ENCODE measurements around the gene LCA5L. TPM values are rescaled to one million over a fixed set of nuclear protein-coding genes. Genes with fewer than 3 reads are reported as not detected.

Gene LCA5L
- total and polyA plus RNA-seq, 2 experiments from 2014 or later = 0.37 to 1.8 TPM

GRCh38 chr21:39479164-39479813 lies 33.7 kb upstream of the LCA5L start:
- H3K4me3 ChIP-seq = no peak overlapping the region
- H3K9me3 ChIP-seq (ENCODE audit: low read depth) = no peaks in the 10 kb centered on the region
- no peak overlapping the region for H3K4me2 ChIP-seq
- TF ChIP-seq CTCF (IDR thresholded peaks at IDR 0.05; ENCODE audit: poor library complexity) (no peak), EZH2 (IDR thresholded peaks at IDR 0.05; ENCODE audit: borderline replicate concordance) (no peak), EZH2phosphoT487 (IDR thresholded peaks at IDR 0.05; ENCODE audit: low read depth, severe bottlenecking, unreplicated experiment) (no peak)
- DNase-seq (ENCODE audit: low spot score) = no peak
- H3K79me2 ChIP-seq = no peaks in the 10 kb centered on the region
- WGBS (ENCODE audit: low lambda C conversion rate, missing lambda C conversion rate) = 94% methylated on average over 4 of the region's 4 CpGs
- no peak overlapping the region for H3K27ac ChIP-seq
- H3K36me3 ChIP-seq (replicated peaks; ENCODE audit: insufficient read depth, low read depth) = no peaks in the 10 kb centered on the region
- no peaks in the 10 kb centered on the region for H4K20me1 ChIP-seq (ENCODE audit: insufficient read depth, poor library complexity, severe bottlenecking)
- no peak overlapping the region for H2AFZ ChIP-seq
- no peaks in the 10 kb centered on the region for H3K4me1 ChIP-seq (ENCODE audit: insufficient read depth)
- H3K9me2 ChIP-seq (replicated peaks; ENCODE audit: insufficient read depth) = no peaks in the 10 kb centered on the region
- no peaks in the 10 kb centered on the region for H3K27me3 ChIP-seq

- Histone ChIP-seq H3K36me3 (replicated peaks; ENCODE audit: insufficient read depth, low read depth) (no peaks in the 10 kb centered on the region), H3K9me3 (ENCODE audit: low read depth) (no peaks in the 10 kb centered on the region), H4K20me1 (ENCODE audit: insufficient read depth, poor library complexity, severe bottlenecking) (no peaks in the 10 kb centered on the region), H3K79me2 (no peaks in the 10 kb centered on the region), H3K27ac (no peak overlapping the region), H3K27me3 (no peaks in the 10 kb centered on the region), H3K4me1 (ENCODE audit: insufficient read depth) (no peaks in the 10 kb centered on the region), H2AFZ (no peak overlapping the region), H3K9me2 (replicated peaks; ENCODE audit: insufficient read depth) (no peaks in the 10 kb centered on the region), H3K4me3 (no peak overlapping the region), H3K4me2 (no peak overlapping the region)
- DNase-seq (ENCODE audit: low spot score) = no peak
- WGBS (ENCODE audit: low lambda C conversion rate, missing lambda C conversion rate) = 88% methylated on average over 2 of the region's 2 CpGs
- TF ChIP-seq EZH2 (IDR thresholded peaks at IDR 0.05; ENCODE audit: borderline replicate concordance) (no peak), EZH2phosphoT487 (IDR thresholded peaks at IDR 0.05; ENCODE audit: low read depth, severe bottlenecking, unreplicated experiment) (no peak)
These were observed 29.0 kb upstream of the LCA5L start for GRCh38 chr21:39474611-39475010.

- Histone ChIP-seq H3K79me2 (no peaks in the 10 kb centered on the region), H2AFZ (no peak overlapping the region), H3K9me3 (ENCODE audit: low read depth) (no peaks in the 10 kb centered on the region), H3K36me3 (replicated peaks; ENCODE audit: insufficient read depth, low read depth) (no peaks in the 10 kb centered on the region), H3K4me3 (no peak overlapping the region), H3K4me2 (no peak overlapping the region), H4K20me1 (ENCODE audit: insufficient read depth, poor library complexity, severe bottlenecking) (no peaks in the 10 kb centered on the region), H3K27me3 (no peaks in the 10 kb centered on the region), H3K9me2 (replicated peaks; ENCODE audit: insufficient read depth) (no peaks in the 10 kb centered on the region), H3K4me1 (ENCODE audit: insufficient read depth) (no peaks in the 10 kb centered on the region), H3K27ac (no peak overlapping the region)
- WGBS (ENCODE audit: low lambda C conversion rate, missing lambda C conversion rate) = 76% methylated on average over 4 of the region's 4 CpGs
- DNase-seq (ENCODE audit: low spot score) = no peak
- TF ChIP-seq CTCF (IDR thresholded peaks at IDR 0.05; ENCODE audit: poor library complexity) (no peak), EZH2 (IDR thresholded peaks at IDR 0.05; ENCODE audit: borderline replicate concordance) (no peak)
These were observed 27.2 kb upstream of the LCA5L start for GRCh38 chr21:39472786-39473185.

GRCh38 chr21:39471598-39471997 lies 26.0 kb upstream of the LCA5L start:
- TF ChIP-seq EZH2 (IDR thresholded peaks at IDR 0.05; ENCODE audit: borderline replicate concordance) (no peak), CTCF (IDR thresholded peaks at IDR 0.05; ENCODE audit: poor library complexity) (no peak), EZH2phosphoT487 (IDR thresholded peaks at IDR 0.05; ENCODE audit: low read depth, severe bottlenecking, unreplicated experiment) (no peak)
- H3K4me2 ChIP-seq = no peak overlapping the region
- H3K27ac ChIP-seq = no peak overlapping the region
- H3K27me3 ChIP-seq = no peaks in the 10 kb centered on the region
- WGBS (ENCODE audit: low lambda C conversion rate, missing lambda C conversion rate) = 93% methylated on average over 3 of the region's 3 CpGs
- no peak overlapping the region for H2AFZ ChIP-seq
- no peaks in the 10 kb centered on the region for H3K4me1 ChIP-seq (ENCODE audit: insufficient read depth)
- no peak overlapping the region for H3K4me3 ChIP-seq
- H3K9me3 ChIP-seq (ENCODE audit: low read depth) = no peaks in the 10 kb centered on the region
- DNase-seq (ENCODE audit: low spot score) = no peak
- no peaks in the 10 kb centered on the region for H3K9me2 ChIP-seq (replicated peaks; ENCODE audit: insufficient read depth)
- H3K79me2 ChIP-seq = no peaks in the 10 kb centered on the region
- H4K20me1 ChIP-seq (ENCODE audit: insufficient read depth, poor library complexity, severe bottlenecking) = no peaks in the 10 kb centered on the region
- H3K36me3 ChIP-seq (replicated peaks; ENCODE audit: insufficient read depth, low read depth) = no peaks in the 10 kb centered on the region

Measured in hepatocyte (in vitro differentiated cells).